Endometrium (tissue), 2 donors: ENCODE results near the gene RHAG.
A peak's percentile ranks its signal among the peaks of the same experiment; 100 is the strongest.

Experiments
- FAIRE-seq: peaks from 2 replicates; lab custom pipeline; 2012; peaks lifted over from hg19 to GRCh38; lab: Jason Lieb, UNC
- donor health status: control.
- donor health status: control.

Gene RHAG

DNA sequence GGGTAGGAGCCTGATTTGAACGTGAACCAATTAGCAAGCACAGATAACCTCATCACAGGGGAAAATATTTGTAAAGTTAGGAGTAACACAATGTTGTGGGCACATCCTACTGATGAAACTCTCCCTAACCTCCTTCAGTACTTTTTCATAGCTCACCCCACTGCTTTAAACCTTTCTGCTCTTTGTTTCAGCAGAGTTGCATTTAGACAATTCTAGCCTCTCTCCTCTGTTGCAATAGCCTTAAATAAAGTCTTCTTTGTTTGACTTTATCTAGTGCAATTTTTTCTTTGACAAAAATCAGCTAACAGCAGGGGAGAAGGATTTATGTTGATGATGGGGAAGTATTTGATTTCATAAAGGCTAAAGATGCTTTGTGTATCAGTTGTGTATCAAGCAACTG lies 72.1 kb downstream of the RHAG start:
- no peak for FAIRE-seq

DNA sequence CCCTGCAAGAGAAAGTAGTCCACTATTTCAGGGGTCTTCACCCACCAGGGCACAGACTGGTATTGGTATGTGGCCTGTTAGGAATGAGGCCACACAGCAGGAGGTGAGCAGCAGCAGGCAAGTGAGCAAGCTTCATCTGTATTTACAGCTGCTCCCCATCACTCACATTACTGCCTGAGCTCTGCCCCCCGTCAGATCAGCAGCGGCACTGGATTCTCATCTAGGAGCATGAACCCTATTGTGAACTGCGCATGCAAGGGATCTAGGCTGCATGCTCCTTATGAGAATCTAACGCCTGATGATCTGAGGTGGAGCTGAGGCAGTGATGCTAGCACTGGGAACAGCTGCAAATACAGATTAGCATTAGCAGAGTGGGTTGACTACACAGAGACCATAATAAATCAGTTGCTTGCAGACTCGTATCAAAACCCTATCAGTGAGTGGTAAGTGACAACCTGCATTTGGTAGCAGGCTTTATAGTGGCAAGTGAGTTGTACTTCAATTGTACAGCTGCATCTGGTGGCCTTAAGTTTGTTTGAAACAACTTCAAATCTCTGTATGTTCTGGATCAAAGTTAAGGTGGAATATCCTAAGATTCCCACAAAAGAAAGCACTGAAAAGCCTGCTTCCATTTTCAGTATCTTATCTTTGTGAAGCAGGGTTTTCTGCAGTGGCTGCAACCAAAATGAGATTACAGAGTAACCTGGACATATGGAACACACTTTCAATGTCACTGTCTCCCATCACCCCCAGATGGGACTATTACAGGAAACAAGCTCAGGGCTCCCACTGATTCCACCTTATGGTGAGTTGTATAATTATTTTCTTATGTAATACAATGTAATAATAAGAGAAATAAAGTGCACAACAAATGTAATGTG lies 73.4 kb downstream of the RHAG start:
- FAIRE-seq = no peak

DNA sequence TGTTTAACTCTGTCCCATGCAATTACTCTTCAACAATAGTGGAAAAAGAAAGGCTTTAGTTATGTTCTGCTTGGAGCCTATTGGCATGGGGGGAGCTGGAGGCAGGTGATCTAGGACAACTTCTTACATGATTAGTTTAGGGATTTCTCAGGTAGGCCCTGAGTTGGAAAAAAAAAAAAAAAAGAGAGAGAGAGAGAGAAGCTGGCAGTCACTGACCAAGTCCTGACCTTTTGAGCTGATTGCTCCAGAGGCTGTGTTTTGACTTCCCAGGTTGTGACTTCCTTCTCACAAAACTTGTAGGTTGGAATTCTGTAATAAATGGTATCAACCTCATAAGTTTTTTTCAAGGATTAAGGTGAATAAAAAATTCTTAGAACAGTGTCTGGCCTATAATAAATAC lies 78.4 kb downstream of the RHAG start:
- FAIRE-seq = no peak

DNA sequence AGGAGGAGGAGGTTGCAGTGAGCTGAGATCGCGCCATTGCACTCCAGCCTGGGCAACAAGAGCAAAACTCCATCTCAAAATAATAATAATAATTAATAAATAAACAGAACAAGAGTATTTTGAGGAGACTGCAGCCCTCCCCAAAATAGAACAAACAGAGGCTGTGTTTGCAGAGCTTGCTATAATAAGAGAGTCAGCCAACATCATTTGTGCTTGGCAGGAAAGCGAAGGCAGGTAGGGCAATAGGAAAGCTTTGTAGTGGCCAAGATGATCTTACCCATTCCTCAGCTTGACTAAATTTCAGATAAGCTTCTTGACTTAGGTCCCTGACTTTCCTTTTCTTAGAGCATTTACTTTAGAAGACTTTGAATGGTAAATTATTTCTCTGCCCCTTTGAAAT lies 79.5 kb downstream of the RHAG start:
- FAIRE-seq = no peak

DNA sequence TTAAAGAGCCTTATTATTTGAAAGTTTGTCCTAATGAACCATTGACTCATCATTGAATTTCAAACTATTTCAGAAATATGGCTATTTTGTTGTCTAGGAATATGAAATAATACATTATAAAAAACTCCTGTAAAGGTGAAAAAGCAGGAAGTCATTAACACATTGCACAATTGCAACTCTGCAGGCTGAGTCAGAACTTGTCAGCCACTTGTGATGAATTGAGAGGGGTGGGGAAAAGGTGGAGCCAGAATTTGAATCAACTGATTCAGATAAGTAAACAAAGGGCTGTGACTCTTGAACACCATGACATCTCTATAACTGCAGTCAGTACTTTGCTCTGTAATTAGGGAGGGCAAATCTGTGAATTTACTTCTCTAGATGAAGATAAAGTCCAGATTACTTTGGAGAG lies 80.2 kb downstream of the RHAG start:
- peak; percentile 43 for FAIRE-seq

DNA sequence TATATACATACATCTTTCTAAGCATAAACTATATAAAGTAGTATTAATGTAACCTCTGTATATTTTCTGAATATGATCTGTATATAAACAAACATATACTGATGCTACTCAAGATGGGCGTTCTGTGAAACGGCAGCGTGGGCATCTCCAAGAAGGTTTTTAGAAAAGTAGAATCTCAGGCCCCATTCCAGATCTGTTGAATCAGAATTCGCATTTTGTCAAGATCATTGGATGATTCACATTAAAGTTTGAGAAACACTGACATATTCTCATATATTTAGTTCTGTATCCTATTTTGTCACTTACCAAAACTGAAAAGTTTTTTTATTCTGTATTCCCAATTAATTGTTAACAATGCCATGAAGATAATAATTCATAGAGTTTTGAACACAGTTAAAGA lies 80.7 kb downstream of the RHAG start:
- no peak for FAIRE-seq
